Activated naive CD8-positive, alpha-beta T cell treated with anti-CD3 and anti-CD28 coated beads, Interleukin-2, amount 10 ng/mL, durations not matched to agents 7 days and 5 days (primary cell): ENCODE data around the gene CORO1C. TPM values are rescaled to one million over a fixed set of nuclear protein-coding genes. Genes with fewer than 3 reads are reported as not detected.
"Not testable (repeated sequence)": the region's sequence is repeated elsewhere in the genome, so short reads cannot be mapped to it uniquely, and the experiment has no call there.

ENCODE experiments used
- ATAC-seq: fragments of 150-1000 bp; cut with Tn5 transposase; one replicate; pipeline ENCODE4 v1.10.0; 2021; ENCODE audit warnings: low read depth, moderate library complexity
- POLR2A ChIA-PET: fragments of 350-600 bp; sonication (Branson Sonifier 250); formaldehyde crosslinking; loops from one replicate; lab custom pipeline; 2021; ENCODE audit warnings: antibody characterized with exemption; lab: Charles Lee
- DNase-seq: peaks from one replicate; pipeline ENCODE4 v3.0.0; 2021
- H3K27ac Mint-ChIP-seq: one replicate; pipeline ENCODE4 v1.8.0; 2022; ENCODE audit warnings: mild to moderate bottlenecking, mixed read lengths
- H3K27me3 Mint-ChIP-seq: one replicate; pipeline ENCODE4 v1.8.0; 2022; ENCODE audit warnings: mild to moderate bottlenecking, moderate library complexity, mixed read lengths
- H3K36me3 Mint-ChIP-seq: one replicate; pipeline ENCODE4 v1.8.0; 2021; ENCODE audit warnings: mild to moderate bottlenecking, mixed read lengths
- H3K4me1 Mint-ChIP-seq: one replicate; pipeline ENCODE4 v1.8.0; 2021; ENCODE audit warnings: mixed read lengths
- H3K4me3 Mint-ChIP-seq: one replicate; pipeline ENCODE4 v1.8.0; 2022; ENCODE audit warnings: mild to moderate bottlenecking, moderate library complexity, mixed read lengths
- H3K9me3 Mint-ChIP-seq: one replicate; pipeline ENCODE4 v1.8.0; 2021; ENCODE audit warnings: mixed read lengths
- total RNA-seq, 2 experiments: library from RNA; stranded (reverse); gene quantifications; one replicate each; pipeline ENCODE4 v1.2.3, GENCODE V29; 2021

Gene CORO1C
- total RNA-seq, 2 experiments from 2014 or later: 47.4 to 53.7 TPM

DNA sequence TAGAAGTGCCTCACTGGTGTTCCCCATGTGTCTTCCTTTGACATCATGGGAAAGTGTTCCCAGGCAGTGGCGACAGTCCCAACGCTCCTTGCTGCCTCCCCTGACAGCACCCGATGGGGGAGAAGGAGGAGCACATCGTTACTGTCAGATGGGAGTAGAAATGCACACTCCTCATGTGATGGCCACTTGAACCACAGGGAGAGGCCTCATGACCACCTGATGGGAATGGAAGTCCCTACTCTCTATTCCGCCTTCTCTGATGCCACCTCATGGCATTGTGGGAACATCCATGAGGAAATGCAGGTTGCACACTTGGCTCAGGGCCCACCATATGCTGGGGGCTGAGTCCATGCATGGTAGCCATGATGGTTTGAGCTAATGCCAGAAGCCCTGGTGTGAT lies 14.3 kb upstream of the CORO1C start:
- no peak for ATAC-seq
- H3K9me3 Mint-ChIP-seq: peaks cover 2% of the 10 kb centered on the region
- POLR2A ChIA-PET: no interaction called here
- peaks cover 17% of the 10 kb centered on the region for H3K27me3 Mint-ChIP-seq
- H3K27ac Mint-ChIP-seq: no peak overlapping the region
- H3K36me3 Mint-ChIP-seq: no peaks in the 10 kb centered on the region
- no peaks in the 10 kb centered on the region for H3K4me1 Mint-ChIP-seq
- DNase-seq: no peak
- H3K4me3 Mint-ChIP-seq: no peak overlapping the region

DNA sequence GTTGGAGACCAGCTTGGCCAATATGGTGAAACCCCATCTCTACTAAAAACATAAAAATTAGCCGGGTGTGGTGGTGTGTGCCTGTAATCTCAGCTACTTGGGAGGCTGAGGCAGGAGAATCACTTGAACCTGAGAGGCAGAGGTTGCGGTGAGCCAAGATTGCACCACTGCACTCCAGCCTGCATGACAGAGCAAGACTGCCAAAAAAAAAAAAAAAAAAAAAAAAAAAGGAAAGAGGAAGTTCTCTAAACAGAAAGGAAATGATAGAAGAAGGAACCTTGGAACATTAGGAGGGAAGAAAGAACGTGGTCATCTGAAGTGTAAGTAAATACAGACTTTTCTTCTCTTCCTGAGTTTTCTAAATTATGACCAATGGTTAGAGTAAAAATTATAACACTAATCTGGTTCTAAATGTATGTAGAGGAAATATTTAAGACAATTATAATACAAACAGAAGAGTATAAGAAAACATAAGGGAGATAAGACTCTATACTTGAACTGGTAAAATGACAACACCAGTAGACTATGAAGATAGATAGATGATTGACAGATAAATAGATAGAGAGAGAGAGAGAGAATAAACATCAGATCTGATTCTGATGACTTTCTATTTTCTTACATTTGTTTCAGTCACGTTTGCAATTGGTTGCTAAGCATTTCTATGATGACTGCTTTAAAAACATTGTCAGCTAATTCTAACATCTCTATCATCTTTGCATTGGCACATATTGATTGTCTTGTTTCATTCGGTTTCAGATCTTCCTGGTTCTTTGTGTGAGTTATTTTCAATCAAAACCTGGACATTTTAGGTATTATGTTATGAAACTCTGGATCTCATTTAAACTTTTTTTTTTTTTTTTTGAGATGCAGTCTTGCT lies 12.9 kb upstream of the CORO1C start:
- no peaks in the 10 kb centered on the region for H3K36me3 Mint-ChIP-seq
- POLR2A ChIA-PET: no interaction called here

DNA sequence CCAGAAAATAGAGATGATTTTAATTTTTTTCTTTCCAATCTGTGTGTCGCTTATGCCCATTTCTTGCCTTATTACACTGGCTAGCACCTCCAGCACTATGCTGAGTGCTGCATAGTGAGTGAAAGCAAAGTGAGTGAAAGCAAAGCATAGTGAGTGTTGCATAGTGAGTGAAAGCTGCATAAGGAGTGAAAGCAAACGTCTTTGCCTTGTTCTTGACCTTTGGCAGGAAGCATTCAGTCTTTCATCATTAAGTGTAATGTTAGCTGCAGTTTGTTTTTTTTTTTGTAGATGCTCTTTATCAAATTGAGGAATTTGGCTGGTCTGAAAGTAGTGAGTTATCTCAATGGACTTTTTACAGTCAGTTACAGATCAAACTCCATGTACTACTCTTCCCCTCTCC lies 6.9 kb upstream of the CORO1C start:
- H3K27ac Mint-ChIP-seq: no peak overlapping the region
- no peaks in the 10 kb centered on the region for H3K36me3 Mint-ChIP-seq
- no peak overlapping the region for H3K4me3 Mint-ChIP-seq
- POLR2A ChIA-PET: no interaction called here
- peaks cover 12% of the 10 kb centered on the region for H3K4me1 Mint-ChIP-seq
- peak; percentile 36 for ATAC-seq
- H3K9me3 Mint-ChIP-seq: no peaks in the 10 kb centered on the region
- peaks cover 10% of the 10 kb centered on the region for H3K27me3 Mint-ChIP-seq
- DNase-seq: no peak

More for the DNA sequence above, 12.9 kb upstream of the CORO1C start:
- ATAC-seq (no peak), DNase-seq (no peak)
- Mint-ChIP-seq H3K27me3 (peaks cover 21% of the 10 kb centered on the region), H3K4me1 (no peaks in the 10 kb centered on the region), H3K27ac (no peak overlapping the region), H3K4me3 (no peak overlapping the region), H3K9me3 (peaks cover 2% of the 10 kb centered on the region)

- no peak overlapping the region for H3K4me3 Mint-ChIP-seq
- POLR2A ChIA-PET: no interaction called here
- DNase-seq (no peak), ATAC-seq (no peak)
- peaks cover 5% of the 10 kb centered on the region for H3K27me3 Mint-ChIP-seq
- peaks cover 22% of the 10 kb centered on the region for H3K4me1 Mint-ChIP-seq
- no peak overlapping the region for H3K27ac Mint-ChIP-seq
- H3K36me3 Mint-ChIP-seq: no peaks in the 10 kb centered on the region
- H3K9me3 Mint-ChIP-seq: no peaks in the 10 kb centered on the region
Measured at GRCh38 chr12:108735855-108736254, 4.5 kb upstream of the CORO1C start.

- no peak for DNase-seq
- H3K27ac Mint-ChIP-seq: peak overlapping the region; percentile 44
- H3K4me3 Mint-ChIP-seq: no peak overlapping the region
Measured at GRCh38 chr12:108734200-108734906, 3.0 kb upstream of the CORO1C start.

GRCh38 chr12:108733230-108733531 lies 1.9 kb upstream of the CORO1C start:
- H3K4me1 Mint-ChIP-seq: peaks cover 36% of the 10 kb centered on the region
- H3K4me3 Mint-ChIP-seq, DNase-seq, POLR2A ChIA-PET, H3K27me3 Mint-ChIP-seq, ATAC-seq, H3K36me3 Mint-ChIP-seq, H3K9me3 Mint-ChIP-seq, H3K27ac Mint-ChIP-seq: not testable (repeated sequence)

More at GRCh38 chr12:108734200-108734906, 3.0 kb upstream of the CORO1C start:
- peaks cover 29% of the 10 kb centered on the region for H3K4me1 Mint-ChIP-seq
- POLR2A ChIA-PET: interaction anchor here (0.6 to 1.0 kb wide), 2 partner anchors 101 to 102 kb away, joined by 3 to 4 read pairs; partner anchors contain the start of gene SELPLG
- no peak for ATAC-seq
- H3K27me3 Mint-ChIP-seq: no peaks in the 10 kb centered on the region
- H3K9me3 Mint-ChIP-seq: no peaks in the 10 kb centered on the region
- peaks cover 2% of the 10 kb centered on the region for H3K36me3 Mint-ChIP-seq

GRCh38 chr12:108732489-108733229 lies 1.3 kb upstream of the CORO1C start:
- Mint-ChIP-seq H3K4me3 (peak overlapping the region; percentile 97), H3K27me3 (no peaks in the 10 kb centered on the region), H3K9me3 (no peaks in the 10 kb centered on the region), H3K36me3 (peaks cover 2% of the 10 kb centered on the region), H3K27ac (peak overlapping the region; percentile 99), H3K4me1 (peaks cover 36% of the 10 kb centered on the region)
- DNase-seq: no peak
- POLR2A ChIA-PET: interaction anchor here (0.6 kb wide), 1 partner anchor 212 kb away, joined by 3 read pairs; no protein-coding TSS in a partner anchor
- ATAC-seq: no peak

GRCh38 chr12:108731866-108732461 lies 646 bp upstream of the CORO1C start:
- H3K4me1 Mint-ChIP-seq: peaks cover 39% of the 10 kb centered on the region
- peak; percentile 64 for ATAC-seq
- POLR2A ChIA-PET: no interaction called here
- DNase-seq: peak; percentile 97
- H3K4me3 Mint-ChIP-seq: peak overlapping the region; percentile 97
- H3K27ac Mint-ChIP-seq: peak overlapping the region; percentile 99
- peaks cover 2% of the 10 kb centered on the region for H3K36me3 Mint-ChIP-seq
- no peaks in the 10 kb centered on the region for H3K9me3 Mint-ChIP-seq
- no peaks in the 10 kb centered on the region for H3K27me3 Mint-ChIP-seq

DNA sequence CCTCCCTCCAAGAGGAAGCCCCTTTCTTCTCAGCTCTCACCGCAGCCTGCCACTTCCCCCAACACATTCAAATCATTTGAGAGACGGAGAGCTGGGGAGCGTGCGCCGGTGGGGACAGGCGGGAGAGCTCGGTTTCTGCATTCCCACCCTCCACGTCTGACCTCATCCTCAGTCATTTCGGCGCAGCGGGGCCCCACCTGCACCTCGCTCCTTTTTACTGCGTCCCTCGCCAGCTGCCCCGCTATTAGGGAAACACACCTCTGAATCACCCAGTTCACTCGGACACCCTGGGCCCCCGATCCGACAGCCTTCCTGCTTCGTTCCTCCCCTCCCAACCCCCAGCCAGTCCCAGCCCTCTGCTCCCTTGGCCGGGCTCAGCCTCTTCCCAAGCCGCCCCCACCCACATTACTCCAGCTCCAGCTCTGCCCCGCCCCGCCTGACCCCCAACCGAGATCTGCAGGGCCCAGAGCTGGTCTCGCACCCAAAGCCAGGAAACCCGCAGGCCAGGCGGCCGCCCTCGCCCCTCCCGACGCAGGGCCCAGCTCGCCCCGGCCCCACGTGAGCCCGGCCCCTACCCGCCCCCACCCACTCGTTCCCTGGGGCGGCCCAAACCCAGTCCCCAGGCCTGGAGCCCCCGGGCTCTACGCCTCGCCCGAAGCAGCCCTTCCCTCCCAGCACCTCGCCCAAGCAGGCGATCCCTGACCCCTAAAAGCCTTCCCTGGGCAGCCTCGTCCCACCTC lies 783 bp downstream of the CORO1C start:
- Mint-ChIP-seq H3K4me3 (peak overlapping the region; percentile 91), H3K4me1 (peaks cover 40% of the 10 kb centered on the region), H3K36me3 (peaks cover 2% of the 10 kb centered on the region), H3K9me3 (no peaks in the 10 kb centered on the region), H3K27ac (peak overlapping the region; percentile 84), H3K27me3 (no peaks in the 10 kb centered on the region)
- POLR2A ChIA-PET: interaction anchor here (0.7 to 1.5 kb wide), 5 partner anchors 23 to 168 kb away, joined by 3 to 8 read pairs (median 4); partner anchors contain the start of genes ISCU and SELPLG
- DNase-seq: peak; percentile 54
- peak; percentile 1 for ATAC-seq

DNA sequence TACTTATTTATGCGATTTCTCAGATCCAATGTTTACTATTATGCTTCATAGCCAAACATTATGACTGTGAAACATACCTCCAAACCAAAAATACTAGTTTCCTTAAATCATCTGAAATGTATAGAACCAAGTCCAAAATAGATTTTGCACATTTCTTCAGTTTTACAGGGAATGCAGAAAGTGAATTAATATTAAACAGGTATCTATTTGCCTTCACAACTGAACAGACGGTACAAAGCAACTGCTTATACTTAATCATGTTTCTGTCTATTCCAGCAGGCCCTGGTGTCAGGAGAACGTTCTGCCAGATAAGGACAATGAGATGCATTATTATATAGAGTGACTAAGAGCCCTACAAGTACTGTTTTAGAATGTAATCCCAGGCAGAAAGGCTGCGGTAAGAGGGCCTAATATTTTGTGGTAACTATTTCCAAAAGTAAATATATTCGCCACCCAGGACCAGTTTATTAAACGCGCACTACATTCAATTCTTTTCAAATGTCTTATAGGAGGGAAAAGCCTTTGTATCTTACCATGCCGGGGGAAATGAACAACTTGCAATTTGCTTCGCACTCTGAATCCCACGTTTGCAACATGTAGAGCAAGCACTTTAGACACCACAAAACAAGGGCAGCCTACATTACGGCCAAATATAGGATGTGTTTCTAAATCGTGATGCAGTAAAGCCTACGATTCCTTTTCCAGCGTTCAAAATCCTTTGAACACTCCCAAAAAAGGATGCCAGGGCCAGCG lies 1.5 kb downstream of the CORO1C start:
- POLR2A ChIA-PET: interaction anchor here (1.0 to 1.5 kb wide), 4 partner anchors 38 to 167 kb away, joined by 3 to 8 read pairs (median 4); partner anchors contain the start of genes ISCU and SELPLG
- Mint-ChIP-seq H3K4me1 (peaks cover 43% of the 10 kb centered on the region), H3K27me3 (no peaks in the 10 kb centered on the region), H3K36me3 (peaks cover 2% of the 10 kb centered on the region), H3K9me3 (no peaks in the 10 kb centered on the region), H3K4me3 (peak overlapping the region; percentile 91), H3K27ac (peak overlapping the region; percentile 83)
- DNase-seq: no peak
- no peak for ATAC-seq

DNA sequence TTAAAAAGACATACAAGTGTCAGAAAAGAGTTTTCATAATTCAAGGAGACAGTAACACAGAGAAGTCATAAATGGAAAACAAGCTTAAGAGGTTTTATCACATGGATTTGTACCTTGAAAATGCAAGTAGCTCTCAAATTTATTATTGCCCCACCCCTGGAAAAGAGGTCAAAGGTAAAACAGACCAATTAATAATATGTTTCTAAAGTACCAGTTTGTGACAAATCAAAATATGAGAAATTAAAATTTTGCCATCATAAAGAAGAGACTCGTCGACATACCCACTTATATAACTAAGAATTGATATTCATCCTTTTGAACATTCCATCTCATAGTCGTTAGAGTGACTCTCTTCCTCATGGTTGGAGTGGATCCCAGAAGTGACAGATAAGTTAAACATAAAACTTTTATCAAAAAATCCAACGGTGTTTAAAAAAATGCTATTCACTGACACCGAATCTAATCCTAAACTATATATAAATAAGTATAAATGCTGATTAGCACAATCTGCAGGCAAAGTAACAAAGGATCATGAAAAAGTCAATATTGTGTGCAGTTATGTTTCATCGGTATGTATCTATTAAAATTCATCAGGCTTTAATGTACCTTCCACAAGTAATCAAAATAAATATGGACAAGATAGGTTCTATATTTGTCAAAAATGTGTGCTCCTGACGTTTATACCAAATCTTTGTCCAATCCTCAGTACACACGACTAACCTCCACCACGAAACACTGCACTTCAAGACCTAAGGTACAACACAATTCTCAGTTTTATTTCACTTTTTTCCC lies 2.3 kb downstream of the CORO1C start:
- POLR2A ChIA-PET: no interaction called here
- H3K27ac Mint-ChIP-seq: no peak overlapping the region
- ATAC-seq (no peak), DNase-seq (no peak)
- H3K9me3 Mint-ChIP-seq: no peaks in the 10 kb centered on the region
- peak overlapping the region; percentile 91 for H3K4me3 Mint-ChIP-seq
- peaks cover 46% of the 10 kb centered on the region for H3K4me1 Mint-ChIP-seq
- no peaks in the 10 kb centered on the region for H3K27me3 Mint-ChIP-seq
- H3K36me3 Mint-ChIP-seq: peaks cover 2% of the 10 kb centered on the region
